ENCODE results near the gene OR2AT4.

OR2AT4 gene

GRCh38 chr11:75068993-75069392, 27.7 kb downstream of the OR2AT4 start:
- H3K36me3 ChIP-seq (ENCODE audit: control insufficient read depth in 4 of 4, insufficient read depth in 4 of 4, low read length in 3 of 4) = no peaks in the 10 kb centered on the region
- ChIA-PET POLR2A (no interaction called here), CTCF (interaction anchor here (0.5 to 0.9 kb wide), 2 partner anchors 12 to 117 kb away, joined by 3 read pairs; no protein-coding TSS in a partner anchor)
- no peaks in the 10 kb centered on the region for H3K9me3 ChIP-seq (ENCODE audit: control extremely low read depth in 1 of 5, control insufficient read depth in 4 of 5, insufficient read depth in 2 of 5, low read depth in 1 of 5, low read length in 4 of 5)
- H3K4me3 ChIP-seq (ENCODE audit: control insufficient read depth in 1 of 7, extremely low read depth in 1 of 7, insufficient read depth in 4 of 7, low read depth in 2 of 7, low read length in 6 of 7) = no peak overlapping the region
- H3K4me1 ChIP-seq (ENCODE audit: control extremely low read depth in 1 of 4, control insufficient read depth in 4 of 4, insufficient read depth in 4 of 4, low read length in 3 of 4) = no peaks in the 10 kb centered on the region
- peaks cover 4 to 19% (median 9%) of the 10 kb centered on the region in 5 experiments for H3K27me3 ChIP-seq (replicated peaks in 2 of 5; ENCODE audit: control insufficient read depth in 4 of 5, insufficient read depth in 5 of 5, low read length in 4 of 5)
- no peak for DNase-seq
- no peak overlapping the region for H3K27ac ChIP-seq (ENCODE audit: insufficient read depth in 1 of 2, low read depth in 1 of 2, low read length in 2 of 2, poor library complexity in 1 of 2, severe bottlenecking in 2 of 2)

- CTCF ChIA-PET = interaction anchor here (0.5 to 0.9 kb wide), 2 partner anchors 12 to 118 kb away, joined by 3 read pairs; no protein-coding TSS in a partner anchor
- Histone ChIP-seq H3K27me3 (replicated peaks in 2 of 5; ENCODE audit: control insufficient read depth in 4 of 5, insufficient read depth in 5 of 5, low read length in 4 of 5) (peaks cover 4 to 19% (median 9%) of the 10 kb centered on the region in 5 experiments), H3K4me1 (ENCODE audit: control extremely low read depth in 1 of 4, control insufficient read depth in 4 of 4, insufficient read depth in 4 of 4, low read length in 3 of 4) (no peaks in the 10 kb centered on the region), H3K4me3 (ENCODE audit: control insufficient read depth in 1 of 7, extremely low read depth in 1 of 7, insufficient read depth in 4 of 7, low read depth in 2 of 7, low read length in 6 of 7) (no peak overlapping the region), H3K27ac (ENCODE audit: insufficient read depth in 1 of 2, low read depth in 1 of 2, low read length in 2 of 2, poor library complexity in 1 of 2, severe bottlenecking in 2 of 2) (no peak overlapping the region), H3K9me3 (ENCODE audit: control extremely low read depth in 1 of 5, control insufficient read depth in 4 of 5, insufficient read depth in 2 of 5, low read depth in 1 of 5, low read length in 4 of 5) (no peaks in the 10 kb centered on the region), H3K36me3 (ENCODE audit: control insufficient read depth in 4 of 4, insufficient read depth in 4 of 4, low read length in 3 of 4) (no peaks in the 10 kb centered on the region)
- POLR2A ChIA-PET = interaction anchor here (0.5 kb wide), 1 partner anchor 466 kb away, joined by 4 read pairs; no protein-coding TSS in a partner anchor
- DNase-seq = no peak
Observed at GRCh38 chr11:75068559-75068958, 28.1 kb downstream of the OR2AT4 start.

- CTCF ChIA-PET = no interaction called here
Observed at GRCh38 chr11:75066061-75066460, 30.6 kb downstream of the OR2AT4 start.

GRCh38 chr11:75063741-75064314, 32.8 kb downstream of the OR2AT4 start:
- no peak for DNase-seq
- Histone ChIP-seq H3K27ac (ENCODE audit: insufficient read depth in 1 of 2, low read depth in 1 of 2, low read length in 2 of 2, poor library complexity in 1 of 2, severe bottlenecking in 2 of 2) (no peak overlapping the region), H3K27me3 (replicated peaks in 2 of 5; ENCODE audit: control insufficient read depth in 4 of 5, insufficient read depth in 5 of 5, low read length in 4 of 5) (peaks cover 0 to 3% (median 2%) of the 10 kb centered on the region in 5 experiments), H3K9me3 (ENCODE audit: control extremely low read depth in 1 of 5, control insufficient read depth in 4 of 5, insufficient read depth in 2 of 5, low read depth in 1 of 5, low read length in 4 of 5) (peaks cover 0 to 2% (median 0%) of the 10 kb centered on the region in 5 experiments), H3K4me1 (ENCODE audit: control extremely low read depth in 1 of 4, control insufficient read depth in 4 of 4, insufficient read depth in 4 of 4, low read length in 3 of 4) (no peaks in the 10 kb centered on the region), H3K36me3 (ENCODE audit: control insufficient read depth in 4 of 4, insufficient read depth in 4 of 4, low read length in 3 of 4) (no peaks in the 10 kb centered on the region), H3K4me3 (ENCODE audit: control insufficient read depth in 1 of 7, extremely low read depth in 1 of 7, insufficient read depth in 4 of 7, low read depth in 2 of 7, low read length in 6 of 7) (no peak overlapping the region)
- 100% methylated on average over 2 of the region's 3 CpGs for WGBS (ENCODE audit: insufficient coverage)
- ChIA-PET POLR2A (no interaction called here), CTCF (no interaction called here)

More at GRCh38 chr11:75066061-75066460, 30.6 kb downstream of the OR2AT4 start:
- Histone ChIP-seq H3K36me3 (ENCODE audit: control insufficient read depth in 4 of 4, insufficient read depth in 4 of 4, low read length in 3 of 4) (no peaks in the 10 kb centered on the region), H3K4me3 (ENCODE audit: control insufficient read depth in 1 of 7, extremely low read depth in 1 of 7, insufficient read depth in 4 of 7, low read depth in 2 of 7, low read length in 6 of 7) (no peak overlapping the region), H3K27ac (ENCODE audit: insufficient read depth in 1 of 2, low read depth in 1 of 2, low read length in 2 of 2, poor library complexity in 1 of 2, severe bottlenecking in 2 of 2) (no peak overlapping the region), H3K4me1 (ENCODE audit: control extremely low read depth in 1 of 4, control insufficient read depth in 4 of 4, insufficient read depth in 4 of 4, low read length in 3 of 4) (no peaks in the 10 kb centered on the region), H3K27me3 (replicated peaks in 2 of 5; ENCODE audit: control insufficient read depth in 4 of 5, insufficient read depth in 5 of 5, low read length in 4 of 5) (peaks cover 2 to 8% (median 4%) of the 10 kb centered on the region in 5 experiments), H3K9me3 (ENCODE audit: control extremely low read depth in 1 of 5, control insufficient read depth in 4 of 5, insufficient read depth in 2 of 5, low read depth in 1 of 5, low read length in 4 of 5) (peaks cover 0 to 2% (median 0%) of the 10 kb centered on the region in 5 experiments)
- no peak for DNase-seq
- POLR2A ChIA-PET = no interaction called here
- 89% methylated on average over 6 of the region's 7 CpGs for WGBS (ENCODE audit: insufficient coverage)

GRCh38 chr11:75059299-75059698, 37.4 kb downstream of the OR2AT4 start:
- ChIA-PET CTCF (no interaction called here), POLR2A (no interaction called here)
- Histone ChIP-seq H3K27me3 (replicated peaks in 2 of 5; ENCODE audit: control insufficient read depth in 4 of 5, insufficient read depth in 5 of 5, low read length in 4 of 5) (peaks cover 0 to 3% (median 0%) of the 10 kb centered on the region in 5 experiments), H3K4me3 (ENCODE audit: control insufficient read depth in 1 of 7, extremely low read depth in 1 of 7, insufficient read depth in 4 of 7, low read depth in 2 of 7, low read length in 6 of 7) (no peak overlapping the region), H3K36me3 (ENCODE audit: control insufficient read depth in 4 of 4, insufficient read depth in 4 of 4, low read length in 3 of 4) (no peaks in the 10 kb centered on the region), H3K9me3 (ENCODE audit: control extremely low read depth in 1 of 5, control insufficient read depth in 4 of 5, insufficient read depth in 2 of 5, low read depth in 1 of 5, low read length in 4 of 5) (peaks cover 0 to 2% (median 0%) of the 10 kb centered on the region in 5 experiments), H3K4me1 (ENCODE audit: control extremely low read depth in 1 of 4, control insufficient read depth in 4 of 4, insufficient read depth in 4 of 4, low read length in 3 of 4) (no peaks in the 10 kb centered on the region), H3K27ac (ENCODE audit: insufficient read depth in 1 of 2, low read depth in 1 of 2, low read length in 2 of 2, poor library complexity in 1 of 2, severe bottlenecking in 2 of 2) (no peak overlapping the region)
- no peak for DNase-seq

- Histone ChIP-seq H3K27me3 (replicated peaks in 2 of 5; ENCODE audit: control insufficient read depth in 4 of 5, insufficient read depth in 5 of 5, low read length in 4 of 5) (no peaks in the 10 kb centered on the region), H3K27ac (ENCODE audit: insufficient read depth in 1 of 2, low read depth in 1 of 2, low read length in 2 of 2, poor library complexity in 1 of 2, severe bottlenecking in 2 of 2) (no peak overlapping the region), H3K4me1 (ENCODE audit: control extremely low read depth in 1 of 4, control insufficient read depth in 4 of 4, insufficient read depth in 4 of 4, low read length in 3 of 4) (no peaks in the 10 kb centered on the region), H3K4me3 (ENCODE audit: control insufficient read depth in 1 of 7, extremely low read depth in 1 of 7, insufficient read depth in 4 of 7, low read depth in 2 of 7, low read length in 6 of 7) (no peak overlapping the region), H3K9me3 (ENCODE audit: control extremely low read depth in 1 of 5, control insufficient read depth in 4 of 5, insufficient read depth in 2 of 5, low read depth in 1 of 5, low read length in 4 of 5) (peaks cover 0 to 15% (median 3%) of the 10 kb centered on the region in 5 experiments), H3K36me3 (ENCODE audit: control insufficient read depth in 4 of 4, insufficient read depth in 4 of 4, low read length in 3 of 4) (no peaks in the 10 kb centered on the region)
- no peak for DNase-seq
- CTCF ChIA-PET = interaction anchor here (0.7 to 1.0 kb wide), 2 partner anchors 12 to 82 kb away, joined by 3 to 4 read pairs; no protein-coding TSS in a partner anchor
- POLR2A ChIA-PET = no interaction called here
- WGBS (ENCODE audit: insufficient coverage) = 80% methylated on average over 1 of the region's 3 CpGs
Observed at GRCh38 chr11:75056814-75057213, 39.9 kb downstream of the OR2AT4 start.

- ChIA-PET POLR2A (no interaction called here), CTCF (no interaction called here)
- no peak for DNase-seq
- no peaks in the 10 kb centered on the region for H3K36me3 ChIP-seq (ENCODE audit: control insufficient read depth in 4 of 4, insufficient read depth in 4 of 4, low read length in 3 of 4)
- no peak overlapping the region for H3K4me3 ChIP-seq (ENCODE audit: control insufficient read depth in 1 of 7, extremely low read depth in 1 of 7, insufficient read depth in 4 of 7, low read depth in 2 of 7, low read length in 6 of 7)
- no peaks in the 10 kb centered on the region for H3K27me3 ChIP-seq (replicated peaks in 2 of 5; ENCODE audit: control insufficient read depth in 4 of 5, insufficient read depth in 5 of 5, low read length in 4 of 5)
- no peak overlapping the region for H3K27ac ChIP-seq (ENCODE audit: insufficient read depth in 1 of 2, low read depth in 1 of 2, low read length in 2 of 2, poor library complexity in 1 of 2, severe bottlenecking in 2 of 2)
- WGBS (ENCODE audit: insufficient coverage) = 100% methylated on average over 1 of the region's 6 CpGs
- peaks cover 0 to 4% (median 1%) of the 10 kb centered on the region in 4 experiments for H3K4me1 ChIP-seq (ENCODE audit: control extremely low read depth in 1 of 4, control insufficient read depth in 4 of 4, insufficient read depth in 4 of 4, low read length in 3 of 4)
- peaks cover 0 to 15% (median 3%) of the 10 kb centered on the region in 5 experiments for H3K9me3 ChIP-seq (ENCODE audit: control extremely low read depth in 1 of 5, control insufficient read depth in 4 of 5, insufficient read depth in 2 of 5, low read depth in 1 of 5, low read length in 4 of 5)
Observed at GRCh38 chr11:75055511-75055910, 41.2 kb downstream of the OR2AT4 start.

Measured in common myeloid progenitor, CD34-positive (primary cell).